GM21367 (cell line): Measurements from ENCODE around the gene ARSB.
"Not testable (repeated sequence)": the region's sequence is repeated elsewhere in the genome, so short reads cannot be mapped to it uniquely, and the experiment has no call there.

ENCODE experiments used
- ATAC-seq: cut with Tn5 transposase; IDR thresholded peaks from one replicate; pipeline ENCODE4 v1.9.1; 2021; ENCODE audit not compliant: unreplicated experiment

ARSB gene

GRCh38 chr5:78905084-78905938 lies 79.8 kb downstream of the ARSB start:
- peak; percentile 54 for ATAC-seq

DNA sequence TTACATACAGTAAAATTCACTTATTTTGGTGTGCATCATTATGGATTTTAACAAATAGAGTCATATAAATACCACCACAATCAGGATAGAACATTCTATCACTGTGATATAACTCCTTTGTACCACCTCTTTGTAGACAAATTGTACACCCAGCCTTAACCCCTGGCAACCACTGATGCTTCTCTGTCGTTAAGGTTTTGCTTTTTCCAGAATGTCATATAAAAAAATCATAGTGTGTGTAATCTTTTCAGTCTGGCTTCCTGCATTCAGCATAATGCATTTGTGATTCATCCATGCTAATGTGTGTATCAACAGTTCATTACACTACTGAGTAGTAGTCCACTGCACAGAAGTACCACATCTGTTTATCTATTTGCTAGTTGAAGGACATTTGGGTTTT lies 81.2 kb downstream of the ARSB start:
- no peak for ATAC-seq

DNA sequence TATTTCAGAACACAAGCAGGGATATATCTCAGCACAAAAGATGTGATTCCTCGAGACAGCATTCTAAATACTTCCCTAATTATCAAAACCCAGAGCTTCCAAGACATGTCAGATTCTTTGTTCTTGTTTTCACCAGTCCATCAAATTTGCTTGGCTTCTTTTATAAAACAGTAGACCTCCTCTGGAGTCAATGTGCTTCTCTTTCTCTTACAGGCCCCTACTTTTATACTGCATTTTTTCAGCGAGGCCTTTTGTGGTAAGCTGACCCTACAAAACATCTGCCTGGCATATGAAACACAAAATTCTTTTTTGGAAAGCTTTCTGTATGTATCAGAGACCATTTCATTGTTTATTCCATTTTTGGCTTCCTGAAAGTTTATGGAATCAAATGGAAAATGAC lies 81.8 kb downstream of the ARSB start:
- ATAC-seq = no peak

DNA sequence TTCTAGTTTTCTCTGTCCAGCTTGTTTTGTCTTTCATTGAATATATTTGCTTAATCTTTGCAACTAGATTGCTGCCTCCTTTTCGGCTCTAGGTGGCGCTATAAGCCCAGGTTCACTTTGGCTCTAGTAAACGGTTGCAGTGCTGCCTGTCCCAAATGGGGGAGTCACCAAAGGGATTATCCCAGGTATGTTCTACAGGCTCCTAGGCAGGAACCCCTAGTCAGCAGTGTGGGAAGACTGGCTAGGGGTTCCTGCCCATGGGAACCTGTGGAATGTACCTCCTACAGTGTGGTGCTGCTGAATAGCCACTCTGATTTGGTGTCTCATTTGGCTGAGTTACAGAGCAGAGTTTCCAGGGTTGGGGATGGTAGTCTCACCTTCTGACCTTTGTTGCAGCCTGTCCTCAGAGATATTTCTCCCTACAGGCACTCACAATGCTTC lies 85.2 kb downstream of the ARSB start:
- ATAC-seq = no peak

DNA sequence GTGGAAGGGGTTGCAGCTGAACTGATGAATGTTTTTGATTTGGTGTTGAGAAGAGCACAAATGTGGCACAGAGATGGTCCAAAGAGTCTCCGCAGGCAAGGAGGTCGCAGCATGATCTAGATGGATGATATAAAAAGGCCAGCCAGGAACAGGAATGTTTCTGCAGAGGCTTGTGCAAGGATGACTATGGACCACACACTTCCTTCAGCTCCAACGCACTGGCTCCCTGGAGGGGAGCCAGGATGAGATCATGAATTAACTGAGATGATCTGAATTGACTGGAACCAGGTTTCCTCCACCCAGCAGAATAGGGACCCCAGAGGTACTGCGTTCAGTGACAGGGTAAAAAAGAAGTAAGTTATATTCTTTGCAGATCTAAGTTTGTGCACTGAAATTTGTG lies 89.0 kb downstream of the ARSB start:
- ATAC-seq = no peak

GRCh38 chr5:78895616-78896015 lies 89.5 kb downstream of the ARSB start:
- ATAC-seq = no peak

- ATAC-seq = no peak
Observed at GRCh38 chr5:78893940-78894677, 91.0 kb downstream of the ARSB start.

DNA sequence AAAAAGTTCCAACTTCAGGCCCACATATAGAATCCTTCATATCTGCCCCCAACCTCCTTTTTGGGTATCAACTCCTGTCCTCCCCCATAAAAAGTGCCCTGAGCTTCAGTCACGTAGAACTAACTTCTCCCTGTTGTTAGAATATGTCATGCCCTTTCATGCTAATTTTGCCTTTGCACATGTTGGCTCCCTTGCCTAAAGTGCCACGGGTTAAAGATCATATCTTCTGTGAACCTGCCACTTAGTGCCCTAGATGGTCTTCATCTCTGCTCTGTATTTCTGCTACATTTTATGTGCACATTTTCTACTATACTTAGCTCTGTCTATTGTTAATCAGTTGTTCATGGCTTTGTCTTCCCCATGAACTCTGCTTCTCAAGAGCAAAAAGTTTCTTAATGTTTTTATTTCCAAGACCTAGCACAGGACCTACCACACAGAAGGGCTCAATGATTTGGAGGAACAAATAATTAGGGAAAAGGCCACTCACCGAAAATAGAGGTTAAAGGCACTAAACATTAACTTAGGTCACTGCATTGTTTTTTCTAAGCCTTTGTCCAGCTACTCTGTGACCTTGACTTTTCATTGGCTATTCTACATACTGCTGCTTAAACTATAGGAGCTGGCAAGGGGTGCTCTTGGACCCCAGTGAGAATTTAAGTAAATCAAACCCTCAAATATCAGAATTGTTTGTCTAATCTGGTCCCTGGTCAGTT lies 94.3 kb downstream of the ARSB start:
- ATAC-seq = no peak

- no peak for ATAC-seq
Observed at GRCh38 chr5:78889369-78890140, 95.6 kb downstream of the ARSB start.

DNA sequence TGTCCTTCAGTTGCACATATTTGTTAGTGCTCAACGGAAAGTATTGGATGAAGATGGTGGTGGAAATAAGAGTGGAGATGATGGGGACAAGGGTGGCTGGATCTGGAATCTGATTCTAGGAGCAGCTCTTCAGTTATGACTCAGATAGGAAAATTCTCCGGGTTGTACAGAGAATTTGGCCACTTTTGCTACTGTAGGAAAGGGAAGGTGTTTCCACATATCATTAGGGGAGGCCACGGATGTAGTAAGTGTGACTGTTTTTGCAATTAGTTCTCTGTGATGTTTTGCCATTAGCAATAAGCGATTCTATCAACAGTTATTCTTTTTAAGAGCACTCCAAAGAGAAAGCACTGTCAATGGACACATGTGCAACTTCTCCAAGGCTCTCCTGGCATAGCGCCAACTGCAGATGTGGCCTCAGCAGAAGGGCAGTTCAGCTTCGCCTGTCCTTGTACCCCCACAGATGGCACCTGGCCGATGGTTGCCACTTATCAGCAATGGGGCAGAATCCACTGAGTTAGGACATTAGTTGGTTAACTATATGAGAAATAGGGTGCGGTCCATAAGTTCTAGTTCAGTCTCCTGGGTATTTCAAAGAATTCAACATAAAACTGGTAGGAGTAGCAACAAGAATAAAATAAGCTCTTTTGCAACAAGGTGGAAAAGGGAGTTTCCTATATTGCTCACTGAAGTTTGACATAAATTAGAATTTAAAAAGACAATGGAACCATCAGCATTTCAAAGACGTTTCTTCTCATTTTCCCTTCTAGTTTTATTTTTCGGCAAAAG lies 96.3 kb downstream of the ARSB start:
- no peak for ATAC-seq

DNA sequence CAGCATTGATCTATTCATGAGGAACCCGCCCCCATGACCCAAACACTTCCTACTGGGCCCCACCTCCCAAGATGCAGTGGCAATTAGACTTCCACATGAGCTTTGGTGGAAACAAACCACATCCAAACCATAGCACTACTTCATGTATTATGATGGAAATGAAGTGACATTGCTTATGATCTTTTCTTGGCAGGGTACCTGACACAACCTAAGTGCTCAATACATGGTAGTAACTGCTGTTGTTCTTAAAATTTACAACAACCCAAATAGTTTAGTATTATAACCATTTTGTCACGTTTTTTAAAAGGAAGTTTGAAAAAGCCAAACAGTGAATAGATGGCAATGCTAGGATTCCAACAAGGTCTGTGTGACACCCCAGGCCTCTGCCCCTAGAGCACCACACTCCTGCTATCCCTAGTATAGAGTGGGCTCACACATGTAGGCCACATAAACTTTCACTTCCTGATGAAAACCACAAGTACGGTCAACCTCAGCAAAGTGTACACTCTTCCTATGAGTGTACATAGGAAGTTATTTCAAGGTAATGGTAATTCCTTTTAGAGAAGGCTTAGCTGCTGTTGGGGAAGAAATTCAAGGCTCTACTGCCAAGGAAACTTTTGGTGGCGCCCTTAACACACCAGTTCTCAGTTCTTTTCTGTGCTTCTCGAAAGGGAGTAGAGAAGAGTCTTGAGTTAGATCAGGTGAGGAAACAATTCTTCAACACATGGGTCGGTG lies 97.6 kb downstream of the ARSB start:
- peak; percentile 87 for ATAC-seq

DNA sequence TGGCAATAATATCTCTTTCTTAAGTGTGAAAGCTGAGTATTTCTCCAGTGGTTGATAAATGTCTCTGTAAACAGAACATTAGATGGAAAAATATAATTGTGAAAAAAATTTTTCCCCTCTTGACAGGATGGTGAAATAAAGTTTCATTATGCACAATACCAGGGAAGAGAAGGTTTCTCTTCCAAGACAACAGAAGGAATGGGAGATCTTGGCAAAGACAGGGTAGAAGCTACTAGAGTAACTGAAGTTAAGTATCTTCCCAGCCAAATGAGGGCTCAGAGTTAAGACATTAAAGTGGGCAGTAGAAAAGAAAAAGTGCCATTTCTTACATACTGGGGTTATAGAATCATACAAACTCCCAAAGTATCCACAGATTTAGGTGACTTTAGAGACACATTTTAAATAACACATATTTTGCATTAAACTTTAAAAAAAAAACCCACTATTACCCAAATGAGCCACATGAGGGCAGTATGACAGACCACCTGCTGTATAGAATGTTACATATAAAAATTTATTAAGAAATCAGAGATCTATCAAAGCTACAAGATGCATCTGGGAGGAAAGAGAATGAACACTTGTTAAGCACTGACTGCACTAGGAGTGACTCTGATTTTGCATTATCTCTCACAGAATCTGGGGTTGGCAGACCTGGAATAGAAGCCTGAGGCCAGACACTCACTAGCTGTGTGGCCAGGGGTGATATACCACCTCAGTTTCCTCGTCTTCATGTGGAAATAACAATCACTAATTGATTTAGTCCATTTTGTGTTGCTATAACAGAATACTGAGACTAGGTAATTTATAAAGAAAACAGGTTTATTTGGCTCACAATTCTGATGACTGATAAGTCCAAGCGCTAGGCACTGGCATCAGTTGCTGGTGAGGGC lies 98.5 kb downstream of the ARSB start:
- no peak for ATAC-seq

DNA sequence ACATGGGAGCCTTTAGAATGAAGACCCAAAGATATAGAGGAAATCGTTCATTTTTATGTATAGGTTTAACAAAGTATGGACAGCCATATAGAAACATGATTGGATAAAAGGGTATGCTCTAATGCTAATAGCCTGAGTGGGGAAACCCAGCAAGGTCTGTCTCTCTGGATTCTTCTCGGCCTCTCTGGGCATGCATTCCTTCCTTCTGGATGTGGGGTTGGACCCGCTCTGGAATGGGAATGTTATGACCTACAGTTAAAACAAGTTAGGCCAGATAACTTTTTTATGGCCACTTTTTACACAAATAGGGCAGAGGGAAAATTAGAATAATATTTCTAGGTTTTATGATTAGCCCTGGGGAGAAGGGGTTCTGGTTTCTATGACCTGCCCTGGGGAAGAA lies 103.2 kb downstream of the ARSB start:
- ATAC-seq = no peak

DNA sequence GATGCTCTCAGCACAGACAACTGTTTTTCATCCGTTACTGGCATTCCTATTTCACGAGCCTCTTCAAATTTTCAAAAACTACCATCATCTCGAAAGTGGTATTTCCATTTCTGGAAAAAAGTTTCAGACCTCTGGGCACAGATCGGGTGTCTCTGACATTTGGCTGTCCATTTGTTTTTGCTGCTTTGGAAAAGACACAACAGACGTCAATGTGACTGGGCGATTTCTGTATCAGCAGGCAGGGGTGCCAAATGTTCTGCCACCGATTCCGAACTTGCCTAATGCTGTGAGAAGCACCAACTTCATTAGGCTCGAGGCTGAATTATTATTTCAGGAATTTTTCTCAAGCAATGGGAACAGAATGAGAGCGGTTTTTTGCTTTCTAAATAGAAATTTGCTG lies 105.6 kb downstream of the ARSB start:
- ATAC-seq = no peak

GRCh38 chr5:78866076-78866475 lies 119.0 kb downstream of the ARSB start:
- not testable (repeated sequence) for ATAC-seq

GRCh38 chr5:78858364-78858763 lies 126.7 kb downstream of the ARSB start:
- no peak for ATAC-seq

DNA sequence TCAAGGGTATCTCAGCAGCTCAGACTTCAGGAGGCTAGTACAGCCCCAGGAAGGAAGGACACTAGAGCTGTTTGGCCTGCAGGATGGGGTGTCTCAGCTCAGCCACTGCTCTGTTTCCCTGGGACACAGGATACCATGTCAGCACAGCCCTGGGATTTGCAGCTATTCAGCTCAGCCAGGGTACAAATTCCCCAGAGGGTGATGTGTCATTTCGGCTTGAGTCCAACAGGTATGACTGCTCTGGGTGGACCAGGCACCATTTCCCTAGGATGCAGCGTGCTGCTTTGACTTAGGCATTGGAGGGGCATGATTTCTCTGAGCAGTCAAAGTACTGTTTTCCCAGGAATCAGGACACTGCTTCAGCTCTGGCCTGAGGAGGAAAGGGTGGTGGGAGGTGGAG lies 130.1 kb downstream of the ARSB start:
- no peak for ATAC-seq

DNA sequence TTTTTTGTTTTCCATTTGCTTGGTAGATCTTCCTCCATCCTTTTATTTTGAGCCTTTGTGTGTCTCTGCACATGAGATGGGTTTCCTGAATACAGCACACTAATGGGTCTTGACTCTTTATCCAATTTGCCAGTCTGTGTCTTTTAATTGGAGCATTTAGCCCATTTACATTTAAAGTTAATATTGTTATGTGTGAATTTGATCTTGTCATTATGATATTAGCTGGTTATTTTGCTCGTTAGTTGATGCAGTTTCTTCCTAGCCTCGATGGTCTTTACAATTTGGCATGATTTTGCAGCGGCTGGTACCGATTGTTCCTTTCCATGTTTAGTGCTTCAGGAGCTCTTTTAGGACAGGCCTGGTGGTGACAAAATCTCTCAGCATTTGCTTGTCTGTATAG lies 133.2 kb downstream of the ARSB start:
- not testable (repeated sequence) for ATAC-seq
